Measurements from ENCODE around the gene ZNF407.

The ZNF407 gene

GRCh38 chr18:74708169-74708568 lies 110.5 kb downstream of the ZNF407 start:
- Histone ChIP-seq H3K27me3 (ENCODE audit: low read depth, low read length) (no peaks in the 10 kb centered on the region), H3K27ac (ENCODE audit: low read length) (no peak overlapping the region), H3K9me3 (ENCODE audit: control insufficient read depth in 1 of 2, low read length in 2 of 2) (no peaks in the 10 kb centered on the region), H3K36me3 (ENCODE audit: control insufficient read depth in 1 of 2, insufficient read depth in 2 of 2, low read length in 2 of 2) (no peaks in the 10 kb centered on the region), H3K4me3 (ENCODE audit: low read depth in 1 of 2, low read length in 2 of 2) (no peak overlapping the region), H3K4me1 (ENCODE audit: control insufficient read depth in 1 of 2, insufficient read depth in 2 of 2, low read length in 2 of 2) (no peaks in the 10 kb centered on the region)

- no peaks in the 10 kb centered on the region for H3K27me3 ChIP-seq (ENCODE audit: low read depth, low read length)
- H3K27ac ChIP-seq (ENCODE audit: low read length): no peak overlapping the region
- H3K36me3 ChIP-seq (ENCODE audit: control insufficient read depth in 1 of 2, insufficient read depth in 2 of 2, low read length in 2 of 2): no peaks in the 10 kb centered on the region
- H3K4me3 ChIP-seq (ENCODE audit: low read depth in 1 of 2, low read length in 2 of 2): no peak overlapping the region
- H3K4me1 ChIP-seq (ENCODE audit: control insufficient read depth in 1 of 2, insufficient read depth in 2 of 2, low read length in 2 of 2): no peaks in the 10 kb centered on the region
- H3K9me3 ChIP-seq (ENCODE audit: control insufficient read depth in 1 of 2, low read length in 2 of 2): no peaks in the 10 kb centered on the region
These were observed 111.8 kb downstream of the ZNF407 start for GRCh38 chr18:74709452-74709851.

- Histone ChIP-seq H3K4me1 (ENCODE audit: control insufficient read depth in 1 of 2, insufficient read depth in 2 of 2, low read length in 2 of 2) (no peaks in the 10 kb centered on the region), H3K27me3 (ENCODE audit: low read depth, low read length) (no peaks in the 10 kb centered on the region), H3K36me3 (ENCODE audit: control insufficient read depth in 1 of 2, insufficient read depth in 2 of 2, low read length in 2 of 2) (no peaks in the 10 kb centered on the region), H3K9me3 (ENCODE audit: control insufficient read depth in 1 of 2, low read length in 2 of 2) (no peaks in the 10 kb centered on the region), H3K27ac (ENCODE audit: low read length) (no peak overlapping the region), H3K4me3 (ENCODE audit: low read depth in 1 of 2, low read length in 2 of 2) (no peak overlapping the region)
These were observed 116.5 kb downstream of the ZNF407 start for GRCh38 chr18:74714120-74714519.

GRCh38 chr18:74714791-74715190 lies 117.1 kb downstream of the ZNF407 start:
- H3K27me3 ChIP-seq (ENCODE audit: low read depth, low read length): no peaks in the 10 kb centered on the region
- no peaks in the 10 kb centered on the region for H3K36me3 ChIP-seq (ENCODE audit: control insufficient read depth in 1 of 2, insufficient read depth in 2 of 2, low read length in 2 of 2)
- no peaks in the 10 kb centered on the region for H3K4me1 ChIP-seq (ENCODE audit: control insufficient read depth in 1 of 2, insufficient read depth in 2 of 2, low read length in 2 of 2)
- no peak overlapping the region for H3K27ac ChIP-seq (ENCODE audit: low read length)
- H3K4me3 ChIP-seq (ENCODE audit: low read depth in 1 of 2, low read length in 2 of 2): no peak overlapping the region
- no peaks in the 10 kb centered on the region for H3K9me3 ChIP-seq (ENCODE audit: control insufficient read depth in 1 of 2, low read length in 2 of 2)

- no peak overlapping the region for H3K27ac ChIP-seq (ENCODE audit: low read length)
- no peaks in the 10 kb centered on the region for H3K9me3 ChIP-seq (ENCODE audit: control insufficient read depth in 1 of 2, low read length in 2 of 2)
- no peak overlapping the region for H3K4me3 ChIP-seq (ENCODE audit: low read depth in 1 of 2, low read length in 2 of 2)
- H3K4me1 ChIP-seq (ENCODE audit: control insufficient read depth in 1 of 2, insufficient read depth in 2 of 2, low read length in 2 of 2): no peaks in the 10 kb centered on the region
- no peaks in the 10 kb centered on the region for H3K36me3 ChIP-seq (ENCODE audit: control insufficient read depth in 1 of 2, insufficient read depth in 2 of 2, low read length in 2 of 2)
- no peaks in the 10 kb centered on the region for H3K27me3 ChIP-seq (ENCODE audit: low read depth, low read length)
These were observed 117.6 kb downstream of the ZNF407 start for GRCh38 chr18:74715306-74715705.

GRCh38 chr18:74715865-74716712 lies 118.4 kb downstream of the ZNF407 start:
- Histone ChIP-seq H3K36me3 (ENCODE audit: control insufficient read depth in 1 of 2, insufficient read depth in 2 of 2, low read length in 2 of 2) (no peaks in the 10 kb centered on the region), H3K4me3 (ENCODE audit: low read depth in 1 of 2, low read length in 2 of 2) (no peak overlapping the region), H3K4me1 (ENCODE audit: control insufficient read depth in 1 of 2, insufficient read depth in 2 of 2, low read length in 2 of 2) (no peaks in the 10 kb centered on the region), H3K27me3 (ENCODE audit: low read depth, low read length) (no peaks in the 10 kb centered on the region), H3K27ac (ENCODE audit: low read length) (no peak overlapping the region), H3K9me3 (ENCODE audit: control insufficient read depth in 1 of 2, low read length in 2 of 2) (no peaks in the 10 kb centered on the region)

- no peaks in the 10 kb centered on the region for H3K36me3 ChIP-seq (ENCODE audit: control insufficient read depth in 1 of 2, insufficient read depth in 2 of 2, low read length in 2 of 2)
- H3K27ac ChIP-seq (ENCODE audit: low read length): no peak overlapping the region
- no peaks in the 10 kb centered on the region for H3K4me1 ChIP-seq (ENCODE audit: control insufficient read depth in 1 of 2, insufficient read depth in 2 of 2, low read length in 2 of 2)
- H3K4me3 ChIP-seq (ENCODE audit: low read depth in 1 of 2, low read length in 2 of 2): no peak overlapping the region
- H3K9me3 ChIP-seq (ENCODE audit: control insufficient read depth in 1 of 2, low read length in 2 of 2): no peaks in the 10 kb centered on the region
- H3K27me3 ChIP-seq (ENCODE audit: low read depth, low read length): no peaks in the 10 kb centered on the region
These were observed 120.6 kb downstream of the ZNF407 start for GRCh38 chr18:74718312-74718711.

GRCh38 chr18:74722237-74722636 lies 124.6 kb downstream of the ZNF407 start:
- no peaks in the 10 kb centered on the region for H3K4me1 ChIP-seq (ENCODE audit: control insufficient read depth in 1 of 2, insufficient read depth in 2 of 2, low read length in 2 of 2)
- no peak overlapping the region for H3K4me3 ChIP-seq (ENCODE audit: low read depth in 1 of 2, low read length in 2 of 2)
- H3K27me3 ChIP-seq (ENCODE audit: low read depth, low read length): no peaks in the 10 kb centered on the region
- no peaks in the 10 kb centered on the region for H3K9me3 ChIP-seq (ENCODE audit: control insufficient read depth in 1 of 2, low read length in 2 of 2)
- no peak overlapping the region for H3K27ac ChIP-seq (ENCODE audit: low read length)
- no peaks in the 10 kb centered on the region for H3K36me3 ChIP-seq (ENCODE audit: control insufficient read depth in 1 of 2, insufficient read depth in 2 of 2, low read length in 2 of 2)

- no peak overlapping the region for H3K27ac ChIP-seq (ENCODE audit: low read length)
- no peaks in the 10 kb centered on the region for H3K9me3 ChIP-seq (ENCODE audit: control insufficient read depth in 1 of 2, low read length in 2 of 2)
- H3K4me3 ChIP-seq (ENCODE audit: low read depth in 1 of 2, low read length in 2 of 2): no peak overlapping the region
- H3K27me3 ChIP-seq (ENCODE audit: low read depth, low read length): no peaks in the 10 kb centered on the region
- H3K4me1 ChIP-seq (ENCODE audit: control insufficient read depth in 1 of 2, insufficient read depth in 2 of 2, low read length in 2 of 2): no peaks in the 10 kb centered on the region
- no peaks in the 10 kb centered on the region for H3K36me3 ChIP-seq (ENCODE audit: control insufficient read depth in 1 of 2, insufficient read depth in 2 of 2, low read length in 2 of 2)
These were observed 126.5 kb downstream of the ZNF407 start for GRCh38 chr18:74724186-74724585.

- H3K36me3 ChIP-seq (ENCODE audit: control insufficient read depth in 1 of 2, insufficient read depth in 2 of 2, low read length in 2 of 2): no peaks in the 10 kb centered on the region
- H3K27ac ChIP-seq (ENCODE audit: low read length): no peak overlapping the region
- H3K4me1 ChIP-seq (ENCODE audit: control insufficient read depth in 1 of 2, insufficient read depth in 2 of 2, low read length in 2 of 2): no peaks in the 10 kb centered on the region
- no peaks in the 10 kb centered on the region for H3K9me3 ChIP-seq (ENCODE audit: control insufficient read depth in 1 of 2, low read length in 2 of 2)
- H3K4me3 ChIP-seq (ENCODE audit: low read depth in 1 of 2, low read length in 2 of 2): no peak overlapping the region
- H3K27me3 ChIP-seq (ENCODE audit: low read depth, low read length): no peaks in the 10 kb centered on the region
These were observed 128.0 kb downstream of the ZNF407 start for GRCh38 chr18:74725690-74726089.

- H3K4me3 ChIP-seq (ENCODE audit: low read depth in 1 of 2, low read length in 2 of 2): no peak overlapping the region
- H3K27me3 ChIP-seq (ENCODE audit: low read depth, low read length): no peaks in the 10 kb centered on the region
- H3K27ac ChIP-seq (ENCODE audit: low read length): no peak overlapping the region
- H3K9me3 ChIP-seq (ENCODE audit: control insufficient read depth in 1 of 2, low read length in 2 of 2): no peaks in the 10 kb centered on the region
- H3K4me1 ChIP-seq (ENCODE audit: control insufficient read depth in 1 of 2, insufficient read depth in 2 of 2, low read length in 2 of 2): no peaks in the 10 kb centered on the region
- no peaks in the 10 kb centered on the region for H3K36me3 ChIP-seq (ENCODE audit: control insufficient read depth in 1 of 2, insufficient read depth in 2 of 2, low read length in 2 of 2)
These were observed 130.9 kb downstream of the ZNF407 start for GRCh38 chr18:74728586-74728985.

- Histone ChIP-seq H3K4me1 (ENCODE audit: control insufficient read depth in 1 of 2, insufficient read depth in 2 of 2, low read length in 2 of 2) (no peaks in the 10 kb centered on the region), H3K27me3 (ENCODE audit: low read depth, low read length) (no peaks in the 10 kb centered on the region), H3K27ac (ENCODE audit: low read length) (no peak overlapping the region), H3K36me3 (ENCODE audit: control insufficient read depth in 1 of 2, insufficient read depth in 2 of 2, low read length in 2 of 2) (no peaks in the 10 kb centered on the region), H3K9me3 (ENCODE audit: control insufficient read depth in 1 of 2, low read length in 2 of 2) (no peaks in the 10 kb centered on the region), H3K4me3 (ENCODE audit: low read depth in 1 of 2, low read length in 2 of 2) (no peak overlapping the region)
These were observed 133.4 kb downstream of the ZNF407 start for GRCh38 chr18:74731097-74731496.
